GM18868 (cell line): ENCODE measurements around the gene IMMP2L.

Experiments used
- ATAC-seq: cut with Tn5 transposase; IDR thresholded peaks from one replicate; pipeline ENCODE4 v1.9.1; 2021; ENCODE audit warnings: mild to moderate bottlenecking, moderate library complexity; ENCODE audit not compliant: unreplicated experiment

The IMMP2L gene

GRCh38 chr7:110898516-110898915, 663.8 kb downstream of the IMMP2L start:
- no peak for ATAC-seq

- no peak for ATAC-seq
Observed at GRCh38 chr7:110897538-110897937, 664.8 kb downstream of the IMMP2L start.

GRCh38 chr7:110894111-110894510, 668.2 kb downstream of the IMMP2L start:
- no peak for ATAC-seq

GRCh38 chr7:110891197-110891596, 671.1 kb downstream of the IMMP2L start:
- no peak for ATAC-seq

GRCh38 chr7:110890101-110890500, 672.2 kb downstream of the IMMP2L start:
- no peak for ATAC-seq

- ATAC-seq = no peak
Observed at GRCh38 chr7:110889335-110889734, 673.0 kb downstream of the IMMP2L start.

GRCh38 chr7:110888641-110889040, 673.7 kb downstream of the IMMP2L start:
- no peak for ATAC-seq

GRCh38 chr7:110885474-110885873, 676.8 kb downstream of the IMMP2L start:
- ATAC-seq = no peak

GRCh38 chr7:110881721-110882120, 680.6 kb downstream of the IMMP2L start:
- no peak for ATAC-seq

- no peak for ATAC-seq
Observed at GRCh38 chr7:110880971-110881370, 681.3 kb downstream of the IMMP2L start.

GRCh38 chr7:110877016-110877415, 685.3 kb downstream of the IMMP2L start:
- no peak for ATAC-seq

- ATAC-seq = no peak
Observed at GRCh38 chr7:110875346-110875745, 686.9 kb downstream of the IMMP2L start.

- ATAC-seq = no peak
Observed at GRCh38 chr7:110871856-110872255, 690.4 kb downstream of the IMMP2L start.

GRCh38 chr7:110870926-110871325, 691.4 kb downstream of the IMMP2L start:
- ATAC-seq = no peak

GRCh38 chr7:110868458-110868857, 693.8 kb downstream of the IMMP2L start:
- no peak for ATAC-seq

GRCh38 chr7:110867771-110868170, 694.5 kb downstream of the IMMP2L start:
- ATAC-seq = no peak

GRCh38 chr7:110863258-110863657, 699.0 kb downstream of the IMMP2L start:
- no peak for ATAC-seq

GRCh38 chr7:110861163-110861562, 701.1 kb downstream of the IMMP2L start:
- no peak for ATAC-seq

GRCh38 chr7:110857106-110857505, 705.2 kb downstream of the IMMP2L start:
- no peak for ATAC-seq

- ATAC-seq = no peak
Observed at GRCh38 chr7:110856704-110857103, 705.6 kb downstream of the IMMP2L start.

- ATAC-seq = no peak
Observed at GRCh38 chr7:110854651-110855050, 707.6 kb downstream of the IMMP2L start.

GRCh38 chr7:110854166-110854565, 708.1 kb downstream of the IMMP2L start:
- no peak for ATAC-seq

GRCh38 chr7:110853263-110853662, 709.0 kb downstream of the IMMP2L start:
- ATAC-seq = no peak
